IPS DF 4.7 (cell line): ENCODE measurements around the gene TRAF3IP1.

Experiments used
- DNase-seq: peaks from one replicate; pipeline ENCODE4 v3.0.0-alpha.2; 2013; ENCODE audit warnings: low spot score; ENCODE audit errors: extremely low read depth

TRAF3IP1 gene

GRCh38 chr2:238287737-238288649 is 32.3 kb upstream of the TRAF3IP1 start, which contains the start of gene PER2:
TSS of gene PER2 (minus strand) at chr2:238288610. CDS start at chr2:238277936, 10,674 bp downstream.
- DNase-seq: no peak

DNA sequence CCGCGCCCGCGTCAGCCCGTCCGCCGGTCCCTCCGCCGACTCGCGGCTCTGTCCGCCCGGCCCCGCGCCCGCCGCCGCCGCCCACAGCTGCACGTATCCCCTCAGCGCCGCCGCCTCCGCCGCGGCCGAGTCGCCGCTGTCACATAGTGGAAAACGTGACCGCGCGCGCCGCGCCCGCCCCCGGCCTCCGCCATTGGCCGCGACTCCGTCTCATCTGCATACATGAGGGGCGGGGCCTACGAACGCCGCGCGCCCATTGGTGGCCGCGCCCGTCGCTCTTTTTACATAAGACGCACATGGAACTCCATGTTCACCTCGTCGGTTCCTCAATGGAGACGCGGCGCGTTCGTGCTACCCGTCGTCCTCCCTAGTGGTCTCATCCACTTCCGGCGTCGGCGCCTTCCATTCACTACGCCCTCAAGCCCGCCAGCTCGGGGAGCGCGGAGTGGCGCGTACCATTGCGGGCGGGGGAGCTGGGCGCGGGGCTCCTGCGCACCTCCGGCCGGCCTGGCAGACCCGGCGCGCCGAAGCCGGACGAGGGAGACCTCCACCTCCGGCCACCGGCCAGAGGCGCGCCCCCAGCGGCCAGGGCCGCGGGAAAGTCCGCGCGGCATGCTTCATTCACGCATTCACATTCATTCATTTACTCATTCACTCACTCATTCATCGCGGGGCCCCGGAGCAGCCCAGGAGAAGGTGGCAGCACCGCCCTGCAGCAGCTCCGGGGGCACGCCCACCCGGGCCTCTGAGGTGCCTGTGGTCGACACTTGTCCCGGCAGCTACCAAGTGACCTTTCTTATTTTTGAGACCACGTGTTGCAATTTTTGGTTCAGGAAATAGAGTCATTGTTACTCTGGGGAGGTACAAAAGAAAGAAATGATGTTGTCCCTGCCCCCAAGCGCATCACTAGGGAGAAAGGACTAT is 31.4 kb upstream of the TRAF3IP1 start:
- DNase-seq: peak; percentile 98

GRCh38 chr2:238289574-238289973 is 30.7 kb upstream of the TRAF3IP1 start:
- DNase-seq: no peak

- DNase-seq: no peak
Measured at GRCh38 chr2:238290091-238290509, 30.2 kb upstream of the TRAF3IP1 start.

DNA sequence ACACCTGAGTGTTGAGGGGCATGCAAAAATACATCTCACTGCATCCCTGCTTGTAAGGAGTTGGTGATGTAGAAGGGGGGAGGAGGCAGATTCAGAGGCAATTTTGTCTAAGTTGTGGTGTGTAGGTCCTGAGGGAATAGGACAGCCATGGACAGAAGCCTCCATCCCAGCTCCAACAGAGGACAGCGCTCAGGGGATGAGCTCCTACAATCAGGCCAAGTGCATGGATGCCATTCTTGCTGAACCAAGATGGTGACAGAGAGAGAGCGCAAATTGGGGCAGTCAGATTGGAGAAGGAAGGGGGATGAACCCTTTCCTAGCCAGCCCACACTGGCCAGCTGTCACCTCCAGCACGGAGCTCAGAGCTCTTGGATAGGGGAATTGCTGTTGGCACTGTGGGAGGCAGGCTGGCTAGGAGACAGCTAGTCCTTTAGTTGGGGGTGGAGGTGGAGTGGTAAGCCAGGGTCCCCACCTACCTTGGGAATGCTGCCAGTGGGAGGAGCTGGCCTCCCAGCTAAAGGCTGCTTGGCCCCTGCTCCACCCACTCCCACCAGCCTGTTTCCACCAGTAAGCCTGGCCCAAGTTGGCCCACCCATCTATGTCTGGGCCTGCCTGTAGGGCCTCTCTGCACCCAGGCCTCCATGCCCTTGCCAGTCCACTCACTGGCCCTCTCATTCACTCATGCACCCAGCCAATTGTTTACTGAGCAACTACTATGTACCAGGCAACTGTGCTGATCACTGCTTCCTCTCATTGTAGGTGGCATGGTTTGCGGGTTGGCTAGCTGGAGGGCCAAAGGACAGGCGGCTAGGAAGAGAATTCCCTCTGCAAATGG is 29.4 kb upstream of the TRAF3IP1 start:
- DNase-seq: no peak

DNA sequence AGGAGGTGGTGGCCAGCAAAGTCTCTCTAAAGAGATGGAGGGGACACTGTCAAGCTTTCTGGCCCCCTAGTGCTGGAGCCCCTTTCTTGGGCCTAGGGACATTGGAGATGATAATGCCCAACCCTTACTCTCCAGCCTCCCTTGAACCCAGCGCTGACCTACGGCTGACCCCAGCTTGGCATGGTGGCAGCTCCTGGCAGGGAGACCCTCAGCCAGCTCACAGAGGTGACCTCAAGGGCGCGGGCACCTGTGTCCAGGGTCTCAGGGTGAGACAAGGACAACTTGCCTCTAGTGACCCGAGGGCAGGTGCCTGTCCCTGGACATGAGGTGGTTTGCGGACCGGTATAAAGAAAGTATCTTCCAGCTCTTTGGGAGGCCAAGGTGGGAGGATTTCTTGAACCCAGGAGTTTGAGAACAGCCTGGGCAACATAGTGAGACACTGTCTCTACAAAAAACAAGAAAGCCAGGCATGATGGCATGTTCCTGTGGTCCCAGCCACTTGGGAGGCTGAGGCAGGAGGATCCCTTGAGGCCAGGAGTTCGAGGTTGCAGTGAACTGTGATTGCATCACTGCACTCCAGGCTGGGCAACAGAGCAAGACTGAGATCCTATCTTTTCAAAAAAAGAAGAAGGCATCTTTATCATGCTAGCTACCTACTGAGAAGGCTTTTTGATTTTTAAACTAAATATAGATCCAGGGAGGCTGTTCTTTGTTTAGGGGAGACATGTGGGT is 28.6 kb upstream of the TRAF3IP1 start:
- DNase-seq: no peak

- no peak for DNase-seq
Measured at GRCh38 chr2:238294046-238294392, 26.3 kb upstream of the TRAF3IP1 start.

DNA sequence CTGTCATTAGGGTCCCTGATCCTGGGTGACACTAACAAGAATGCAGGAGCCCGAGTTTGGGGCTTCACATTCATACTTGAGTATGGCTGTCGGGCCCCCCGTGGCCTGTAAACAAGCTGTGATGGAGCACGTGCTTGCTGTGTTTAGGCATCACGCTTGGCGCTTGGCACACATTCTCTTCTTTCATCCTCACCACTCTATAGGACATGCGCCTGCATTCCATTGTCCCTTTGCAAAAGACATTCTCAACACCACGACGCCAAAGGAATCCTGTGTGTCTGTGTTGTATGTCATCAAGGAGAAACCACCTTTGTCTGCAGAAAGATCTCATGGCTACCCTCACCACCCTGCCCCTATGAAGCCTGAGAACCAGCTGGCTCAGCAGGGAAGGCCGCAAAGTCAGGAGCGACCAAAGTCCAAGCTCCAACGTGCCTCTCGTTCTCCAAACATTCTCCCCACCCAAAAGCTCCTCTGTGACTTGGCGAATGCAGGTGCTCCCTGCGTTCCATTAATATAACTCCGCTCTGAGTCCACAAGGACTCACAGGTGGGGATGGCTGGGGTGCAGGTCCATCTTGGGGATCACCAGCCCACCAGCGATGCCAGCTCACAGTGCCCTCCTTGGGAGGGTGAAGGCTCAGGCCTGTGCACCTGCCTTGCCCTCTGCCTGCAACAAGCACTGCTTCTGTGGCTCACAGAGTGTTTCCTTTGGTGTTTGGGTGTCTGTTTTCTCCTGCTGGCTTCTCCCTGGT is 25.8 kb upstream of the TRAF3IP1 start:
- DNase-seq: no peak

DNA sequence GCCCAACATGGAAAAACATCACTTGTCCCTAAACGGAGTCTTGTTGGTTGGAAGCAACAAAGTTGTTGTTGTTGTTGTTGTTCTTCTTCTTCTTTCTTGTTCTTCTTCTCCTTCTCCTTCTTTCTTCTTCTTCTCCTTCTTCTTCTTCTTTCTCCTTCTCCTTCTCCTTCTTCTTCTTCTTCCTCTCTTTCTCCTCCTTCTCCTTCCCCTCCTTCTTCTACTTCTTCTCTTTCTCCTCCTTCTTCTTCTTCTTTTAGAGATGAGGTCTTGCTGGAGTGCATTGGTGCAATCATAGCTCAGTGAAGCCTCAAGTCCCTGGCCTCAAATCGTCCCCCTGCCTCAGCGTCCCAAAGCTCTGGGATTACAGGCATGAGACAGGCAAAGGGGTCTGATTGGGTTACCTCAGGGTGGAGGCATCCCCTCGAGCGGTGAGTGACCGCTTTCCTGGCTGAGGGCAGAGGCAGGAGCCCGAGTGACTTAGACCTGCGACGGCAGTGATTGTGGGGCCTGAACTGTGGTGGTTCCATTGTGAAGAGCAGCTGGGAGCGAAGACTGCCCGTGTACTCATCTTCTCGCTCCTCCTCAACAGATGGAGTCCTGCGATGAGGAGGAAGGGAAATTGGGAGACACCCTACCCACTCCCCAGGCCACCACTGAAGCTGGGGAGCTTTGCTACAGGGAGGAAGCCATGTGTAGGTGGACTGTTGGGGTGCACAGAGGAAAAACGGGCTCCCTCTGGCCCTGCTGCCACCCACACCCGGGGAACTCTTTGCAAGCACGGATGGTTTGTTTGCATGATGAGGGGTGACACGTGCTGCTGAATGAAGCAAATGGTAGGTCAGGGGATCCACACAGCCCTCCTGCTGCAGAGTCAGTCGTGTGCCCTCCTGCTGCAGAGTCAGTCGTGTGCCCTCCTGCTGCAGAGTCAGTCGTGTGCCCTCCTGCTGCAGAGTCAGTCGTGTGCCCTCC is 24.9 kb upstream of the TRAF3IP1 start:
- no peak for DNase-seq

DNA sequence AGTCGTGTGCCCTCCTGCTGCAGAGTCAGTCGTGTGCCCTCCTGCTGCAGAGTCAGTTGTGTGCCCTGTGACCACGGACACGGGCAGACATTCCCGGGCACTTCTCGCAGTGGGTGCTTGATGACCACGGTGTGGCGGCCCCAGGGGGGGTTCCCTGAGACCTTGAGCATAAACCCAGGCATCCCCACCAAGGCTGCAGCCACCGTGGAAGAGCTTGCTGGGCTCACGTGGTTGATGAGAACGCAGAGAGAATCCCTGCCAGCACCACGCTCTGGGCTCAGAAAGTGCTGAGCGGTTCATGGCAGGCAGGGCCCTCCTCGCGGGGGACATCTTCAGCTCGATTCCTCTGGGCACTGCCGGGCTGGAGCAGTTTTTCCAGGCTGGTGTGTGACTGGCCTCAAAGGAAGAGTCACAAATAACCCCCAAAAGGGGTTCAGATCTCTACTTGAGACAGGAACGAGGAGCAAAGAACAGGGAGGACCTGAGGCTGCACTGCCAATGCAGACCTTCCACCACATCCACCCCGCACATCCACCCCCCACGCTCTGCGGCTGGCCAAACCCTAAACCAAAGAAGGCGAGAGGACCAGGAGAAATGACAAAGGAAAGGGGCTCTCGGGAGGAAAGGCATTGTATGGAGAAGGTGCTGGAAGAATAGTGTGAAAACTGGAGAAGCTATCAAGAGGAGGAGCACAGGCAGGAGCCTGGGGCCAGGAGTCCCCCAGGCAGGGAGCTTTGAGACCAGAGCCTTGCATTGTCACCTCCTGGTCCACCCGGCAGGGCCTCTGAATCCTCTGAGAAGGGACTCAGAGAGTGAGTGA is 23.5 kb upstream of the TRAF3IP1 start:
- DNase-seq: no peak

DNA sequence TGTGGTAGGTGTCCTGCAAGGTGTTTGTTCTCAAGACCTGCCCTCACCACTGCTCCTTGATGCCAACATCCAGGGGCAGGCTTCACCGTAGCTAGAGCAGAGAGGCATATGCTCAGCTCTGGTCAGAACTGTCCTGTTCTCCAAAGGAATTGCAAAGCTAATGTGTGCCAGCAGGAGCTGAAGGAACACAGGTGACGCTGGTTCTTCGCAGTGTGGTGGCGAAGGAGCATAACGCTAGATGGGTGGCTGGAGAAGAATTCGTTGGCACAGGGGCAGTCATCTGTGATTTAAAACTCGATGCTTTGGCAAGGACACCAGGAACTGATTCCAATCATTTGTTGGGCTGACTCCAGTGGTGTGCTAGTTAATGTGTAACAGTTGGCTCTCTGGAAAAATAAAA is 20.5 kb upstream of the TRAF3IP1 start:
- DNase-seq: no peak

- no peak for DNase-seq
Measured at GRCh38 chr2:238302087-238302486, 18.2 kb upstream of the TRAF3IP1 start.

GRCh38 chr2:238302751-238303150 is 17.6 kb upstream of the TRAF3IP1 start:
- no peak for DNase-seq

DNA sequence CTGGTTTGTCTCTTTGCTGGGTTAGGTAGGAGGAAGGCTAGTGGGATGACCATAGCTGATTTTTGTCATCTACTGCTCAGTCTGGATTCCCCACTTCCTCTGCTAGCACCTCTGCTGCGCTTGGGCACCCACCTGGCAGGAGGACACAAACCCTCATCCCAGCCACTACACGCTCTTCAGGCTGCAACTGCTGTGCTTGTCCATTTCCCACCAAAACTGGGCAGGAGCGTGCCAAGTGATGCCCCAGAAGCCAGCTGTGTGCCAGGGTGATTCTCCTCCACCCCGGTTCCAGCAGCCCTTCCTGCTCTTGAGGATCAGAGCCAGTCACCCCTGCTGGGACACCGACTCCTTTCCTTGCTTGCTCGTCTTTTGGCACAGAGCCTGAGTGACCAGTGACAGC is 16.2 kb upstream of the TRAF3IP1 start:
- no peak for DNase-seq

DNA sequence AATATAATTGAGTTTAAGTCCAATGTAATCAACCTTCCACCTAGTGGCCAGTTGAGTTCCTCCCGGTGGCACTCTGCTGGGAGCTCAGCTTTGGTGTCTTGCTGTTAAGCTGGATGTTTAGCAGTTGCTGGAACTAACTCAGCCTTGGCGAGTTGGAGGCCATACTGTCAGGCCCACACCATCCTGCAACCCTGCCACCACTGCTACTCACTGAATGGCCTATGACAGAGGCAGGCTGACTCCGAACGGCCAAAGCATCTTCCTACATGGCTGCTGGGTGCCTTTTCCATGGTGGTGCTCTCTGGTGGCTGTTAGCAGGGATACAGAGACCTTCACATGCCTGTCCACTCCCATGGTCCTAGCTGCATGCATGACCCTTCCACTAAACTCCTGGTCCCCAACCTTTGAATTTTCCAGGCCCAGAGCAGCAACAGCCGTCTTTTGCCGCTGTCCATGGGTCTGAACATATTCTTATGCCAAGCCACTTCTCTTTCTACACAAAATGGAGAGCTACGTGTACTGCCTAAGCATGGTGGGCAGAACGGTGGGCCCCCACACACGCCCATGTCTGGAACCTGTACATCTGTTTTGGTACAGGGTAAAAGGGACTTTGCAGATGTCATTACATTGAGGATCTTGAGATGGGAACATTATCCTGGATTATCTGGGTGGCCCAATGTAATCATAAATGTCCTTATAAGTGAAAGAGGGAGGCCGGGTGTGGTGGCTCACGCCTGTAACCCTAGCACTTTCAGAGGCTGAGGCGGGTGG is 15.0 kb upstream of the TRAF3IP1 start:
- DNase-seq: no peak

GRCh38 chr2:238305965-238306671 is 14.2 kb upstream of the TRAF3IP1 start:
- DNase-seq: no peak

DNA sequence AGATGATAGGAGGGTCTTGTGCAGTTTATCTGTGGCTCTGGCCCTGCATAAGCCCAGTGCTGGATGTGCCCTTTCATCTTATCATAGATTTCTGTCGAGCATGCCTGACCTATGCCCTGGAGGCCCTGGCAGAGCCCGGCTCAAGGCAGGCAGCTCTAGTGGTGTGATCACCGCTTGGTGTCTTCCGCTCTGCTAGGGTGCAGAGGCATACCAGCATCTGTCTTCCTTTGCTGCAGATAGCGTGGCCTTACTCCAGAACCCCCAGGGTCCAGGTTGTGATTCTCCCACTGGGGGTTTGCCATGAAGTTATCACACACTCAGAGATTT is 13.7 kb upstream of the TRAF3IP1 start:
- no peak for DNase-seq
